NCI-H187 treated with DMSO at 0.1 percent for 48 hours (cell line): ENCODE data around the gene MICAL3.

ENCODE experiments used
- DNase-seq: peaks from one replicate; lab custom pipeline; 2025; lab: John Stamatoyannopoulos, UW

Gene MICAL3

DNA sequence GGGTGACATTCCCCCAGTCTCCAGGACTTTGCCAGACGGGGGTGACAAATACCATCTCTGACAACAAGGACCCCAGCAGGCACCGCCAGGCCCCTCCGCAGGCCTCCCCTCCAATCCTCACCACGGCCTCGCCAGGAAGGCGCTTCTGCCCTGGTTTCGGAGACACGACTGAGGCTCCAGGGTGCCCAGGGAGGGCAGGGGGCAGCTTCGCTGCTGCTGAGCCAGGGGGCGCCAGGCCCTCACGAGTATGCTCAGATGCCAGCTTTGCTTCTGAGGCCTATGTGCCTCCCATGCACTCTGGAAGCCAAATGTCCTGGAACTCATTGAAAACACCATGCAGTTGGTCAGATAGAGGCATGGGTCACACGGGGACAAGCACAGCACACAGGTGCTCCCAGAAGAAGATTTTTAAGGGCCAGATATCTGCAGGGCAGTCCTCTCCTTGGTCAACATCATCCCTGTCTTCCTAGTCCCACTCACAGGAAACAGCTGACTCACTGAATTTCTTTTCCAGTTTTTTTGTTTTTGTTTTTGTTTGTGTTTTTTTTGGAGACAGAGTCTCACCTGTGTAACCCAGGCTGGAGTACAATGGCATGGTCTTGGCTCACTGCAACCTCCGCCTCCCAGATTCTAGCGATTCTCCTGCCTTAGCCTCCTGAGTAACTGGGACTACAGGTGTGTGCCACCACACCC lies 270.0 kb downstream of the MICAL3 start:
- no peak for DNase-seq

DNA sequence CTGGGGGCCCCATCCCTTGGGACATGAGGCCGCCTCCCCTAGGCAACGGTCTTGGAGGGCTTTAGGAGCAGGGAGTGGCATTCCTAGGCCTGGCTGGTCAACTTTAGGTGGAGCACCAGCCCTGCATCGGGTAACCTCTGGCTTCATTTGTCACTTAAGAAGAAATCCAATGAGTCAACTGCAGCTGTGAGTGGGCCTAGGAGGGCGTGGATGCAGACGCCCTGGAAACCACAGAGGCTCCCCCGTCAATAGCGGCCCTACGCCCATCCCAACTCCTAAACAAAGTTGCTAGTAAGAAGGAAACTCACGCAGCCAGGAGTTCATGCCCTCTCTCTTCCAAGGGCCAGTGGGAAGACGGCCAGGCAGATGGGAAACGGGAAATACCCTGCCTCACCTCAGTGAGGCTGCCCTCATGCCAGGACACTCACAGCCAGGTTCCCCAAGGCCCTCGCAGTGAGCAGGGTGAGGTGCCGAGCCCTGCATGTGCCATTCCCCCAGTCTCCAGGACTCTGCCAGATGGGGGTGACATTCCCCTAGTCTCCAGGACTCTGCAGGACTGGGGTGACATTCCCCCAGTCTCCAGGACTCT lies 270.9 kb downstream of the MICAL3 start:
- DNase-seq, result no peak

DNA sequence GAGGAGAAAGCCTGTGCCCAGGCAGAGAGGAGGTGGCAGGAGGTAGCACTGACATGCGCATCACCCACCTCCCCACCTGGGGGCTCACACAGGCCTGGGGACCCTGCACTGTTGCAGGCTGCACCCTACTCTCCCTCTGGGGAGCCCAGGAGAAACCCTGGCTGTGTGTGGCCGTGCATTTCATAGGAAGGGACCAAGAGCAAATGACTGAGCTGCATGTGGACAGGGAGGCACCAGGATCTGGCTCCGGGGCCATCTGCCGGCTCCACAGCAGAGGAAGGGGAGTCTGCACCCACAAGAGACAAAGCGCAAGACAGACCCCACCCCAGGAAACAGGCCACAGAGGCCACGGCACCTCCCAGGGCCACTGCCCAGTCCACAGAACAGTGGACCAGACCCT lies 272.8 kb downstream of the MICAL3 start:
- DNase-seq, result no peak

DNA sequence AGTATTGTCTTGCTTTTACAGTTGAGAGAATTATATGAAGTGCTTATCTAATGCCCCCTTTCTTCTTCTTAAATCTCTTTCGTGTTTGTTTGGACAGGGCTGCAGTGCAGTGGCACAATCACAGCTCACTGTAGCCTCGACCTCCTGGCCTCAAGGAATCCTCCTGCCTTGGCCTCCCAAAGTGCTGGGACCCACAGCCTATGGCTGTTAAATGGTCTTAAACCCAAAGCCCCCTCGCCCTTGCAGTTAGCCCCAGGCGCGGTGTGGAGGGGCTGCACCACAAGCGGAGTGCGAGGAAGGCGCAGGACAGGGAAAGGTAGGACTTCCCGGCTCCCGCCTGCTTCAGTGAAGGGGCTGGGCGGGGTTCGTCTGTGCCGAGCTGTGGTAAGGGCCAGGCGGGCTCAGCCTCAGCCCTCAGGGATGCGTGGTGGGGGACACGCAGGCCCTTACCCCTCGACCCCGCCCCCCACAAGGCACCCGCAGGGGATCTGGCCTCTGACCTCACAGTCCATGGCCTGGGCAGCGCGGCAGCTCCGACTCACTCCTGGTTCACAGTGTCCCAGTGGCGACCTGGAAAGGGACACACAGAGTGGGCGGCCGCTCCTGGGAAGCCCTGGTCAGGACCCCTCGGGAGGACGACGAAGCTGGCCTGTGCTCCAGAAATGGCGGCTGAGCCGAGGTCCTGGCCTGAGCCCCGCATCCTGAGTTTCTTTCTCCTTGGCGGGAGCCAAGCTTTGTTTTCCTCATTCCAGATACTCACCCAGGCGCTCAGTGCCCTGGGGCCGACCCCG lies 274.6 kb downstream of the MICAL3 start:
- no peak for DNase-seq

DNA sequence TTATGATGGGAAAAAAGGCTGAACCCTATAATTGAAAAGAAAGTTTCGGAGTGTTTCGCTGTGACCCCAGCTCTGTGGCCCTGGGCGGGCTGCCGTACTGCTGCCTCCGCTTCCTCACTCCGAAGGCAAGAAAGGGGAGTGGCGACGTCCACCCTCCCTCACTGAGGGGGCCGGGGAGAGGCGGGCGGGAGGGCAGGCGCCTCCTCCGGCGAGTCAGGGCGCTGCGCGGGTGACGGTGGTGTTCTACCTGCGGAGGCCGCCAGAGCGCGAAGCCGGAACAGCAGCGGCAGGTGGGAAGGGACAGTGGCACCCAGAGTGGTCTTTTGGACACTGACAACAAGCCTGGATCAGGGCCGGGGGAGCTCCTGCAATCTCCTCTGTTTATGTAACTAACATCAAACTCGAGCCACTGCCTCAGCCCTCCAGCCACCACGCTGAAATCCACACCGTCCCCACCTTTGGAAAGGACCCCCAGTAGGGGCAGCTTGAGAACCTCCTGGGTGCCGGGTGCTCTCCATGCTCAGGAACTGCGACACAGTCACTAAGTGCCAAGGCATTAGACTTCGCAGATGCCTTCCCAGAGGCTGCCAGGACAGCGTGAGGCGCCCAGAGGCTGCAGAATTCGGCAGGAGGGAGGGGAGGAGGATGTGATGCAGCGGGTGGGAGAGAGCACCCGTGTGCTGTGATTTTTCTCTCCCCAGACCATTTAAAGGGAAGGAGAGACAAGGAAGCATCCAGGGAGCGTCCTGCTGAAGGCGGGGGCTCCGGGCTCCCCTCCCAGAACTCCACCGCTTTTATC lies 275.6 kb downstream of the MICAL3 start:
- no peak for DNase-seq

DNA sequence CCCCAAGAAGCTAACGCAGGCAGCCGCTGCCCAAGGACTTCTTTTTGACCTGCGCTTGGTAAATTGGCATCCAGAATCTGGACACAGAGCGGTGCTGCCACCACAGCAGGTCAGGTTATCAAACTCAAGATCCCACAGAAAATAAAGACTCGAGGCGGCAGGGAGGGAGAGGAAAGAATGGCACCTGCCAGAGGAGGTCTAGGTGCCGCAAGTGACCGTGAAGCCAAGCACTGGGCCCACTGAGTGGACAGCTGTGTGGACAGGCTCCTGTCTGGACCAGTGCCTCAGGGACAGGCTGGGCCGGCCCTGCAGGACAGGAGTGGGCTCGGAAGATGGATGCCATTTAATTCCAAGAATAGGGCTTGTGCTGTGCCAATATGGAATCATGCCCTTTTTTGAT lies 277.4 kb downstream of the MICAL3 start:
- DNase-seq, result no peak

DNA sequence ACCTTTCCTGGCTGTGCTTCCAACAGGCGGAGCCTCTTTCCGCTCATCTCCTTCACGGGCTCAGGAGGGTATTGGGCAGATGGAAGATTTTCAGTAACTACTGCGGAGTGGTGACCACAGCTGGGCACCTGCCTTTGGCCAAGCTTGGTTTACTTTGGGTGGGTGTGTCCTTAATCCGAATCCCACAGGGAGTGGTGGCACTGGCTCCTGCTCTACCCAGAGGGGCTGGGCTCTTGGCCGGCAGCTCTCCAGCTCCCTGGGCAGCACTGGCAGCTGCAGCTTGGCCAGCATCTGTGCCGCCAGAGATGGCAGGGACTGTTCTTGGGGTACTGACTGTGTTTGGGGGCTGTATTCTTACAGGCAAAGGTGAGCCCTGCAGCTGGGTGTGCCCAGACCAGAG lies 279.9 kb downstream of the MICAL3 start:
- DNase-seq, result no peak

DNA sequence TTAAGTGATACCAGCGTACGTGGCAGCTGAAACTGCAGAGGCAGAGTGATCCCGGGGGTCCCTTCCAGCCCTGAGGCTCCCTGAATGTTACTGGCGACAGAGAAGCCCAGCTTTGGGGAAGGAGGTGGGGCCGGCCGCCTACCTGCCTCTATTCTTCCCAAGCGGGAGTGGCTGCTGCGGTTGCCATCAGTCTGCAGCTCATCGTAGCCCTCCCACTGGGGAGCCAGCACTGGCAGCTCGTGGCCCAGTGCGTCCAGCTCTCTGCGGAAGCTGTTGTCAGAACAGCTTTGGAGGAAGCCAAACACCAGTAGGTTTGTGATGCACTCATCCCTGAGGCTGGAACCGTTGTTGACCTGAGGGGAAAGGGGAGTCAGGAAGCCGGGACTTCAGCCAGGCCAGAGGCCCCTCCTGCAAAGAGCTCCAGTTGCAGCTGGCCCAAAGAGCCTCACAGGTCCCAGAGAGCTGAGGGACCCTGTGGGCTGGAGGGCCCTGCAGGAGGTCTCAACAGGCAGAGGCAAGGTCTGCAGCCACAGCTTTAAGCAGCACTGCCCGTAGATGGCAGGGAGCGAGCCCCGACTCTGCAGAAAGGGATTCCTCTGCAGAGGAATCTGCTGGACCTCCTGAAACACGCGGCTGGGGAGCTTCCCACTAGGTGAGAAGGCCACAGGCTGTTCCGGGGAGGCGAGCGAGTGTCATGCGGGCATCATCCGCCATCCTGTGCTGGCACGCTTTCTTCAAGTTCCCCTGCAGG lies 280.5 kb downstream of the MICAL3 start:
- DNase-seq, result no peak

DNA sequence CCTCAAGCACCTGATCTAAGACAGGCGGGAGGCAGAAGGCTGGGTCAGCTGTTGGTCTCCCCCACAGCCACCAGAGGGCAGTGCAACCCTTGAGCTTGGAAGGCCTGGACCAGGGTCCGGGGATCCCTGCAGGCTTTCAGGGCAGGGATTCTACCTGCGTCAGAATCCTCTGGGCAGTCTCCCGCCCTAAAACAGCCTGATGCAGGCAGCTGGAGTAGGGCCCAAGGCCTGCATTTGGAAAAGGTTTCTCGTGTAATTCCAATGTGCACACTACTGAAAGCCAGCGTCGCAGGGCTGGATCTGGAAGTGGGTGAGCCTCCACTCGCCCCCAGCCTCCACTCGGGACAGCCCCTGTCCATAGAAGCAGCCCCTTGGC lies 281.8 kb downstream of the MICAL3 start:
- DNase-seq, result no peak

DNA sequence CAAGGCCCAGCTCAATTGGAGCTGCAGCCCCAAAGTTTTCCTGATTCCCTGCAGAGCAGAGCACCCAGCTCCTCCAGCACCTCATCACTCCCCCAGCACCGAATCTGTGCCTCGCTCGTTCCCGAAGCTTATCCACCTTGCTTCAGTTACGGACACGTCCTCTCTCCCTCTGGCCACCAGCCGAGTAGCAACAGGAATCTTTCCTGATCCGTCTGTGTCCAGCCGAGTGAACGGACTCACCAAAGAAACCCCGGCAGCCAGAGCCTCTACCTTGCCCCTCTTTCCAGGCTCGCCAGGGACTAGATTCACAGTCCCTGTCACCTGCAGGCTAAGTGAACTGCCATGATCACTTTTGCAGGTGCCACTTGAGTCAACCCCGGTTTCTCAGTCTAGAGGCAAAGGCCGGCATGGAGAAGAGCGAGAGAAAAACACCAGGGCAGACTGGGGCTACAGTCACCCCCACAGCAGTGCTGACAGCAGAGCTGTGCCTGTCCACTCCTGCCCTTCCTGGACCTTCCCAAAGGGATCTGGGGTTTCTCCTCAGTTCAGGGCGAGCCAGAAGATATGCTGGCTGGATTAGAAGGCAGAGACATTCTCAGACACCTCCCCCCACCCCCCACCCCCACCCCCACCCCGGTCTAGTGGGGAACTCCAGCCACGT lies 282.4 kb downstream of the MICAL3 start:
- DNase-seq, result no peak

DNA sequence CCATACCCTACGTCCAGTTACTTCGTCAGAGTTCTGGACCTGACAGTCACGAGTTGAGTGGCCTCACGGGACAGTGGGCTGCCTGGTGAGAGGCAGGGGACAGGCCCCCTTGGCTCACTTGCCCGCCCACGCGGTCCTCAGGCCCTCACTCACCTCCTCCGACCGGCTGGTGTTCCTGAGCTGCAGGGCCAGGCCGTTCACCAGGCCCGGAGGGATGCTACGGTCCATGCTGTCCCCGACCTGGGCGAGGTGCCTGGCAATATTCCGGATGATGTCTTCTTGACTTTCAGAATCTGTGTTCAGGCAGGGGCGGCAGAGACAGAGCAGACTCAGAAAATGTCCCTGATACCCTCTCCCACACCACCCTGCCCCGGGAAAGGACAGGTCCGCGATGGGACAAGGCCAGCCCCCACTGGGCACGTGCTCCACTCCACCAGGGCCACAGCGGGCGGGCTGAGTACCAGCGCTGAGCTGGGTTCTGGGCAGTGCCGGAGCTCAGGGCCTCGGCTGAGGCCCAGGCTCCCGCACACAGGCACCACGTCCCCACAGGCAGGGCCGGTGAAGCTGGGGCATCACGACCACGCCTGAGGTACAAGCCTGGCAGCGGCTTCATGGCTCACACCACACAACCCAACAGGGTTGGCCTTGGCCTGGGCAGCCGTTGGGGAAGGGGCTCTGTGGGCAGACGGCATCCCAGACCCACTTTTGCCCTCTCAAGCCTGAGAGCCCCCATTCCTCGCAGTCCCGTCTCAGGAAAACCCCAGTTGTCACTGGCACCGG lies 285.0 kb downstream of the MICAL3 start:
- no peak for DNase-seq

DNA sequence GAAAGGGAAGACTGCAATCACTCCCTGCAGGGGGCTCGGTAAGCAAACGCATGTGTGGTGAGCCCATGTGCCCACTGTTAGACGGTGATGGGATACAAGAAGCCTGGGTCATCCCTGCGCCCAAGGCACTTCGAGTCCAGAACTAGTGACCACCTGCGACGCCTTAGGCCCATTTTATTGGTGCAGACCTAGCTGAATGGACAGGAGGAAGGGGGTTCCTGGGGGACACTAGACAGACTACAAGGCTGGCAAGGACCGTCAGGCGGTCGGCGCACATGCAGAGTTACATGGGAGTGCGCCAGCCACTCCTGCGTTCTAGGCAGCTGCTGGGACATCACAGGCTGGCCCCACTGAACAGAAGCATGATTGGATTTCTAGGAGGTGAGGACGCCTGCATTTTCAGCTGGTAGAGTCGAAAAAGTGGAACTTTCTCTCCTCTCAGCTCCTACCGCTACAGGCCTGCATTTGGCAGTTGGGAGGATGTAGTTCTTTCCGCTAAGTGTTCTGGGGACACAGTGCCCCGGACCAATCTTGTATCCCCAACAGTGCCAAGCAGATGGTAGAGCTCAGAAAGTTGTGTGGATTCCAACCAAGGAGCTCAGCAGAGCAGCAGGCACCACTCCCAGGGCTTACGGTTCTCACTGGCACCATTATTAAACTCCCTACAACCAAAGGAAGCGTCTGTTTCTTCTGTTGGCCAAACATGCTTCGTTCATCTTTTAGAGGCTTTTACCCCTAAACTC lies 285.8 kb downstream of the MICAL3 start:
- DNase-seq, result no peak
